CD4-positive, alpha-beta T cell treated with Interleukin-21 for 1 hour (primary cell): ENCODE measurements around the gene HOXA6.
A peak's percentile ranks its signal among the peaks of the same experiment; 100 is the strongest.

Source experiments
- DNase-seq: peaks from one replicate; pipeline ENCODE4 v3.0.0-alpha.2; 2020

HOXA6 gene

DNA sequence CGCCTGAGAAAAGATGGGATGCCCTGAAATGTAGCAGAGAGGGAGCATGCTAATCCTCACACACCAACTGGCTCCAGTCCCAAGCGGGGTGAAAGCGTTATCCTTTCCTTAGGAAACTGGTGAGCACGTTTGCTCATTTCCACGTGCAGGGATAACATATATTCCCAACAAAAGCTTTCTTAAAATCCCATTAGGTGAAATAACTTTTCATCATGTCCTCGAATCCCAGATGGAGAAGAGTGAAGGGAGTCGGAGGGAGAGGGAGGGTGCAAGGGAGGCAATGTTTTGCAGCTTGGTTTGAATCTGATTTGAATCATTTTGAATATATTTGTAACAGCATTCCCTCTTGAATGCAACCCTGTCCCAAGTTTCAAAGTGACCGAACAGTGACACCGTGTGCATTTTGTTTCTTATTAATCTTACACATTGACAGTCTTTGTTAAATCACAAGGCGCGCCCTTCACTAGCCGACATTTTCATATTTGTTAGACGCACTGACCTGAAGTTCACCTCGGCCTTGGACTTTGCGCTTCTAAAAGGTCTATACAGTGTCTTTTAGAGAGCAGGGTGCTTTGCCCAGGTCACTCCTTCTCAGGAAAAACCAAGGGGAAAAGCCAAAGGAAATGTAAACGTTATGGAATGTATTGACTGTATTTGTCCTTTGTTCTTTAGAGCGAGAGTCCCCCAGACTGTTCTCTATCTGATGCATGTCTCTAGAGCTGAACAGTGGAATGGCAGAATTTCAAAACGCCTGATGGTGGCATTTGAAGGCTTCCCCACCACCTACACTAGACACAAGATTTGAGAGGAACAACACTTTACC, 14.0 kb downstream of the HOXA6 start:
- no peak for DNase-seq

DNA sequence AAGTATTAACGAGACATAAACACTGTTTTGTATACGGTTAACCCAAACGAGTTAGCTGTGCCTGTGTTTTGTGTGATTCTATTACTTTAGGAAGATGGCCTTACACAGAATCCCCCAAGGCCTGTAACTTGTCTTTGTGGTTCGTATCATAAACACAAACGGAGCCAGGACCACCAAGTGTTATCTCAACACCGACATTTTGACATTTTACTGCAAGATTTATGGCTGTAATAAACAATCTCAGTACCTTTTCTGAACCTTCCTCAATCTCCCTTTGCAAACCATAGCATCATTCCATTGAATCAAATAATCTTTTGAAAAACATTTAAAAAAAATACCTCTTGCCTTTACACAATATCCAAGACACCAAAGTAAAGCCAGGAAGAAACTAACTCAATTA, 14.6 kb downstream of the HOXA6 start:
- DNase-seq: no peak

DNA sequence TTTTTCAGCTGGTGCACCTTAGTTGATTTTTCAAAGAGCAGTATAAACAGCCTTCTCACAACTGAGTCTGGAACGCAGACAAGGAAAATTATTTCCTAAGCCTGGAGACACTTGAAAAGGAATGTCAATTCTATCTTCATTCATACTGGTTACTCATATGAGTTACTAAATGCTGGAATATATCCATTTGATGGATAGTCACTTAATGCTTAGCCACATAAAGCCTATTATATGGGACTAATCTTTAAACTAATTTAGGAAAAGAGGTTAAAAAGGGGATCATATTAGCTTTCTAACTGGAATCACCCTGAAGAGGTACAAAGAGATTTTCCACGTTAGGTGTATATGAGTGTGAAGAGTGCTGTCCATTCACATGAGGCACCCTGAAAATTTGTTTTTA, 15.4 kb downstream of the HOXA6 start:
- no peak for DNase-seq

DNA sequence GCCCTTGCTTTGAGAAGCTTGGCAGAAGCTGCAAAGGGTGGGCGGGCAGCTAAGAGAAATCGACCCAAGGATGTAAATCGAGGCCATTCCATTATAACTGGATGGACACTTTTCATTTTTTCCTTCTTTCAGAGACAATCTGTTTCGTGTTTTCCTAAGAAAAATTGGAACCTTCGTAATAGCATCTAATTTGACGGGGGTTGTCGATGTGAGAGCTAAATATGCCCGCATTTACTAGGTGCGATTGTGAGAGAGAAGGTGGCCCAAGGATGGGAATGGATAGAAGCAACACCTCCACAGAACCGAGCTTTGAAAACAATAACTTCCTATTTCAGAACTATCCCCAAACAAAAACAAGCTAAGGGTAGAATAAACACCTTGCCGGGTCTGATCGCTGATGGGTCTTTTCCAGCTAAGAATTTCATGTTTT, 16.2 kb downstream of the HOXA6 start:
- DNase-seq: no peak

DNA sequence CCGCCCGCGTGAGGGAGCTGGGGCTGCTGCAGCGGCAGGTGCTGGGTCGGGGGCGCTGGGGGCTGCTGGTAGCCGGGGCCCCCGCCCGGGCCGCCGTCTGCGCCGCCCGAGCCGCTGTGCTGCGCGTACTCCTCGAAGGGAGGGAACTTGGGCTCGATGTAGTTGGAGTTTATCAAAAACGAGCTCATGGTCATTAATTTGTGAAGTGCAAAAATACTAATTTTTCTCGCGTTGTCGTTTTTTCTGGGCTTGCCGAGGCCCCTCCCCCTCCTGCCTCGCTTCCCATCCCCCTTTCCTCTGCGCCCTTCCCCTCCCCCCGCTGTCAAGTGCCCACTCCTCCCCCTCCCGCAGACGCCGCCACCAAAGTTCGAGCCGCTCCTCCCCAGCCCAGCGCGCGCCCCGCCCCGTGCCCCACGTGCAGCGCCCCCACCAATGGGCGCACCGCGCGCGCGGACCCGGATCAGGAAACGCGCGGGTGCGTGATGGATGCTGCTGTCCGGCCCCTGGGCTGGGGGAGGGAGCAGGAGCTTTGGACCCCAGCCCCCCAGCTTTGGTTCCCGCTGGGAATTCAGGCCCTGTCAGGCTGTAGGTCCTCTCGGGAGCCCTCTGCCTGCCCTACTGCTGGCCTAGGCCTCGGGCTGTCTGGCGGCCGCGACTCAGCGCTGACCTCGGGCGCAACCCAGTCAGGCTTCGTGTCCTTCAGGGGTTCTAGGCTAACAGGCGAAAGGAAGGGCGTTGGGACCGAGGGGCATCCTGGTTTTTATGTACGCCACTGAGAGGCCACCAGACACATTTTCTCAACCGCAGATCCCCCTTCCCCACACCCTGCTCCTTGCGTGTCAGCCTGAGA, 16.8 kb downstream of the HOXA6 start, which contains the start of gene HOXA4:
HOXA4 (minus strand) TSS at position 218 of the 850 bp plus-strand sequence; CDS start at position 194, 24 bp downstream.
- peak; percentile 78 for DNase-seq

GRCh38 chr7:27129729-27130539, 17.6 kb downstream of the HOXA6 start:
- no peak for DNase-seq

DNA sequence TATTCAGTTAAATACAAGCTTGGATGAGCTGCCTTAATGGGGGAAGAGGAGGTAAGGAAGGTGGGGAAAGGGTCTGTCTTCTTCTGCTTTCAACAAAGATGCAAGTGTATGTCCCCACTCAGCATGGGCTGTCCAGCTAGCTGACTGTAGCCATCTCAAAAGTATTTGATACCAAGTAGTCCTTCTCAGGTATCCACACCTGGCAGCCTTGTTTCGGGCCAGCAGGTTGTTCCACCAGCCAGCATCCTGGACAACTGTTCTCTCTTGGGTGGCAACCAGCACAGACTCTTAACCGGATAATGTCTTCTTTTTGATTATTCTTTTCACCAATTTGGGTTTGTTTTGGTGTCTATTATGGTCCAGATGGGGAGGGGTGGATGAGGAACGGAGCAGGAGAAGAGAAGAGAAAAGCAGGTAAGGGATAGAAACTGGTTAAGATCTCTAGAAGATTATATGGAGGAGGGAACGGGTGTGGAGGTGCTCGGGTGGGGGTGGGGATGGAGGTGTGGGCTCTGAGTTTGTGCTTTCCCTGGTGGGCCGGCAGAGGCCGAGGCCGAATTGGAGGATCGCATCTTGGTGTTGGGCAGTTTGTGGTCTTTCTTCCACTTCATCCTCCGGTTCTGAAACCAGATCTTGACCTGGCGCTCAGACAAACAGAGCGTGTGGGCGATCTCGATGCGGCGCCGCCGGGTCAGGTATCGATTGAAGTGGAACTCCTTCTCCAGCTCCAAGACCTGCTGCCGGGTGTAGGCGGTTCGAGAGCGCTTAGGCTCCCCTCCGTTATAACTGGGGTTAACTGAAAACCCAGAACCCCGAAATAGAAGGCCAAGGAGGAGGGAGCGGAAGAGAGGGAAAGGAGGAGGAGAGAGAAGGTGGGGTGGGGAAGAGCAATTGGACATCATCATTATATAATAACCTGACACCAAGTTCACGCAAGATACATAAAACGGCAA, 18.5 kb downstream of the HOXA6 start:
- DNase-seq: no peak

DNA sequence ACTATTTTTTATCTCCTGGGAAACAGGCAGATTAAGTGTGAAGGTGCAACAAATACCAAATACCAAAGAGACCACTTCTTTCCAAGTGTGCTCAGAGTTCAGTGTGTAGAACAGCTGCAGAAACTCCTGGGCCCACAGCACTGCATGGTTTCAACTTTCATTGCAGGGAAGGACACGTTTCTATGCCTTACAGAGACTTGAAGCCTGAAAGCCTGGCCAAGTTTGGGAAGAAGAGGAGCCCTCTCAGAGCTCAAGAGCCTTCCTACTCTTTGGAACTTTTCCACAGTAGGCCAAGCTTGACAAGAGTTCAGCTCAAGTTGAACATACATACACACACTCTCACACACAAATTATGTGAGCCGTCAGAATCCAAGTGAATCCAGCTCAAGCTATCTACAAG, 19.5 kb downstream of the HOXA6 start:
- DNase-seq: no peak

DNA sequence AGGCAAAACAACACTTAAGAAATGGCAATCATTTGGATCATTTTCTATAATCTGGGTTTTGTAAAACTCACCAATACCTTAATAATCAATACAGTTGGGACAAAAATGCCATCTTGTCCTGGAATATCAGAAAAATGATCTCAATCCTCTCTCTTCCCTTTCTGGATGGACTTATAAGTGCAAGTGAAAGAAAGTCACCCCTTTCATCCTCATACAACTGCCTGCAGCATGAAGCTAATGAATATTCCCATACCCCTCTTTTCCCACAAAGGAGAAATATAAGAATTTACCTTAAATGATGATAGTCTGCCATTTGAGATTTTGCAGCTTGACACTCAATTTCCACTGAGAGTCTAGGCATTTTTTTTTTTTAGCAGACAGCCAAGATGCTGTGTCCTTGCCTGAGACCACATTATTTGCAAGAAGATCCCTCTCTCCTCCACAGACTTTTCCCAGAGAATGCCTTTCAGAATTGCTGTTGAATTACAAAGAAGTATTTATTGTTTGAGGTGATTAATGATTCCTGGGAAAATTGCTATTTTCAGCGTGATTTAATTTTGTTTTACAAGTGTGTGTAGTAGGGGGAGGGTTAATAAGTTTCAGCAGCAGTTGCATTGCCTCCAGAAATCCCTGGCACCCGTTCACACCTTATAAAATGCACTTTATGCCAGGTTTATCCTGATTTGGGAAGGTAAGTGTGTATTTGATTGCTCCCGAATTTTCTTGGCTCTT, 20.8 kb downstream of the HOXA6 start:
- no peak for DNase-seq

DNA sequence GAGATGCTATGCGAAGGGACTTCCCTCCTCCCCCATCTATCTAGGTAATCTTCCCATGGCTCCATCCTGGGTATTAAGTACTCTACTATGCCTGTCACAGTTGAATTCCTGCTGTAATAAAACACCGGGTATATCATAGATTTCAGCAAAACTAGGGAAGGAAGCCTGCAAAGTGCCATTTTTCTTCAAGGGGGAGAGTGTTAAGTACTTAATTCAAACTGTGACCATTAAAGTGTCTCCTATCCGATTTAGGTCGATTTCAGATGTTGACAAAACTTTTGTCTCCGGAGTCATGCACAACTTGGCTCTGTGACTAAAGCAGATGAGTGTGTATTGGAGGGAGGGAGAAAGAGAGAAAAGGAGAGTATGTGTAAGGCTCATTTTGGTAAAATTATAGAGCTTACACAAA, 21.6 kb downstream of the HOXA6 start:
- no peak for DNase-seq

DNA sequence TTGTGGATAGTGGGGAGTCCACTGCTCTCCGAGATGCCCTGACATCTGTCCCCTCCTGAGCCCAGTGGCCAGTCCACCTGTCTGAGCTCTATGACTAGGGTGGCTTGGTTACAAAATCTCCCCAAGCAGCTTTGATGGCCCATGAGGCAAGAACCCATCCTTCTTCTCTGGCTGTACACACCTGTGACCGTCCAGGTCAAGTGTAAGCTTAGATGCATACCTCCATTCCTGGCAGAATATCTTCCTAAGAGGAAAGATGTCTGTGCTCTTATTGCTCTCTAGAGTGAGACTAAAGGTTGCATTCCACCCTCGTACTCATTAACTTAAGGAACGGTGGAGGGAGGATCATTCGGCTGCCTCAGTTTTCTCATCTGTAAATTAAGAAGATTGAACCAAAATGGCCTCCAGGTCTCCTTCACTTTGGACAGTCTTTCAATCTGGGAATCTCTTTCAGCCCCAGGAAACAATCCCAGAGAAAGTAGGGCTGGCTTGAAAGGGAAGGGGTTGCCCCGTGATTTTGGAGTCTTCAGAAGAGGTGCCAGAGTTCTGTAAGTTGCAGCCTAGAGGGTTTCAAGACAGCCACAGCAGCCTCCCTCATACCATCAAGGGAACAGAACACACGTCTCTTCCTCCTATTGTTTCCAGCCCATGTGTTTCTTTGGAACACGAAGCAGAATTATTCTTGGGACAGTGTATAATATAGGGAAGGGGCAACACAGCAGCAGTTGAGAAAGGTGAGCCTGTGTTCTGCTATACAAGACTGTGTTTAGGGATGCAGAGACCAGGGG, 22.5 kb downstream of the HOXA6 start:
- no peak for DNase-seq

- no peak for DNase-seq
Observed at GRCh38 chr7:27124096-27124901, 23.3 kb downstream of the HOXA6 start.

- DNase-seq: no peak
Observed at GRCh38 chr7:27123477-27124053, 24.0 kb downstream of the HOXA6 start.

GRCh38 chr7:27123007-27123476, 24.5 kb downstream of the HOXA6 start:
- DNase-seq: no peak

DNA sequence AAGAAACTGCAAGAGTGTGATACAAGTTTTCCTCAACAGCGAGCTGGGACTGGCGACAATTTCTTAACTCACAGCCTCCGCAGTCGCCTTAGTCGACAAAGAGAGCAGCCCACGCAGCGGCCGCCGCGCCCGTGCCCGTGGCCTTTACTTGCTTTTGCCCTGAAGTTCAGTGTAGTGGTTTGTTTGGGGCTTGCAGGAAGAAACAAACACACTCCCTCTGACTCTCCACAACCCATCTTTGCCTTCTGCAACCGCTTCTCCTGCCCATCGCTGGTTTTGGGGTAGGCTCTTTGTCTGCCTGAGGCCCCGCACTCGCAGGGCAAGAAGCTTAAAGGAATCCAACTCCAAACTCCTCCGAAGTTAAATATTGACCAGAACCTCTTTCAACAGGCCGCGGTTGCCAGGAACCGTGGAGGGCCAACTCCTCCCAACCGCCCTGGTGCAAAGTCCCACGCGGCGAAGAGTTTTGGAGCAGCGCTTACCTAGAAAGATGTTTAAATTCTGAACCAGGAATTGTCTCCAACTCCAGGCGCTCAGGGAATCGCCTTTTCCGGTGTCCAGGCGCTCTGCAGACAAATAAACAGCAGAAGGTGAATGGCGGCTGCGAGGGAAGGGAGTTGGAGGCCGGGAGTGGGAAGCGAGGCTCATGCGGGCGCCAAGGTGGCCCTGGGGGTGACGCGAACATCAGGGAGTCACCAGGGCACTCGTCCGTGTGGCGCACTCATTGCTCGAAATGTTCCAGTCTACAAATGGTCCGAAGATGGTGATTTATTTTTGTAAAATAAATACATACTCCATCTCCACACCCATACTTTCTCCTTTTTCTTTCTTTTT, 25.3 kb downstream of the HOXA6 start:
- DNase-seq: no peak

GRCh38 chr7:27121684-27122076, 25.9 kb downstream of the HOXA6 start:
- DNase-seq: no peak

GRCh38 chr7:27119412-27119911, 28.1 kb downstream of the HOXA6 start:
- DNase-seq: no peak

- DNase-seq: no peak
Observed at GRCh38 chr7:27118580-27118979, 29.0 kb downstream of the HOXA6 start.
